HG03342 (cell line): ENCODE results near the gene BMP7.

Experiments used
- ATAC-seq: cut with Tn5 transposase; IDR thresholded peaks from one replicate; pipeline ENCODE4 v1.9.1; 2021; ENCODE audit warnings: mild to moderate bottlenecking, moderate library complexity; ENCODE audit not compliant: unreplicated experiment

Gene BMP7

DNA sequence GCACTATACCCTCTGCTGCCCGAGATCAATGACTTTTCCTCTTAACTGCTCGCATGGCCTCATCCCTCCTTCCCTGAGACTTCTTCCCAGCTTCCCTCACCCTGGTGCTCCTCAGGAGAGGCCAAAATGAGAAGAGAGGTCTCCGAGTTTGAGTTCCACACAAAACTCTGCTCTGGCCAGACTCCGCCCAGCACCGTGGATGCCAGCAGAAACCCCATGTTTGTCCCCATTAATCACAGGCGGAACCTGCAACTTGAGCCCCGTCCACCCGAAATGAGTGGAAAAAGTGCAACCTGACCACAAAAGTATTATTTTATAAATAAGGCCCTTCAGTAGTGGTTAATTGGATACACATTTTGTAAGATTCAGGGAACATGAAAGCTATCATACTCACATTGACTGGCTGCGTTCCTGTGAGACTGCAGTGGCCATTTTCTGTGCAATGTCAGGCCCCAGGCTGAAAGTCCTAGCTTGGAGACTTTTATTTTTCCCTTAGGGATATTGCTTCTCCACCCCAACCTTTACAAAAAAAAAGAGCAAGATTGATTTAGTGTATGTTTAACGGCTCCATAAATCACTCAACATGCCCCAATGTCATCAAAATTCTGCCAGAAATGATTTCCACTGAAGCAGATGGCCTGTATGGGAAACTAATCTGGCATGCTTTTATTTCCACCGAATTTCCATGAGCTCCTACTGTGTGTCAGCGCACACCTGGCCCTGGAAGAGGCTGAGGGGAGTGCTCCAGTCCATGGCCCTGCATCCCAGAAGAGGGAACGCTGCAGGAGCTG lies 134.6 kb downstream of the BMP7 start:
- no peak for ATAC-seq

DNA sequence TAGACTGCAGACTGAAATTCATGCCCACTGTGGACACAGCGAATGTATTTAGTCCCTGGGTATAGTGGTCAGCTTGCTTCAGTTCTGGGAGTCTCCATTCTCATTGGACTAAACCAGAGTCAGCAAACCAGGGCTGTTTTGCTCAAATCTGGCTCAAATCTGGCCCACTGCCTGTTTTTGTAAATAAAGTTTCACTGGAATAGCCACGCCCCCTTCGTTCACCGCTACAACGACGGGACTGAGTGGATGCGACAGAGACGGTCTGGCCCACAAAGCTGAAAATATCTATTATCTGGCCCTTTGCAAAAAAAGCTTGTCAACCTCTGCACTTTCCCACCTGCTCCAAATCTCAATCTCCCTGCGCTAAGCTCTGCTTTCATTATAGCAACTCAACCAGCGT lies 135.4 kb downstream of the BMP7 start:
- no peak for ATAC-seq

DNA sequence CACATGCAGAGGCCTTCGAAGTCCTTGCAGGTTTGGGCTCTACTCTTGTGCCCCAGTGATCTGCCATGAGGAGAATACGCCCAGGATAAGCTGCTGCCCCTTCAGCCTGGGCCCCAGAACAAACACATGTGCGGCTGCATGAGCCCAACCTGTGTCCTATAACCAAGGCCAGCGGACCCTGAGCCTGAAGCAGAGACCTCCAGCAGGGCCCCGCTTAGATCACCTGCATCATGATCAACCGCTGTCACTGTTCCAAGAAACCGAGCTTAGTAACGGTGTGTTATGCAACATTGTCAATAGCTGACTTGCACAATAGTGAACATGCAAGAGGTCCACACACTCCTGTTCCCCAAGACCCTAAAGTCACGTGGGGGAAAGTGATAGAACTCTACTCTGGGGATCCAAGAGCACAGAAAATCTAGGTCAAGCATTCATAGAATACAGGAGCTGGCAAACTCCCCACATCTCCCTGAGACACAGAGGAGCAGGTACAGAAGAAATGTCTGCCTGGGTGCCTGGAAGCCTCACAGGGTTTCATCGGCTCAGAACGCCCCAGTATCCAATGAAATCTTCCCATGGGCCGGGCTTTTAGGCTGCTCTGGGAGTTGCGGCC lies 136.2 kb downstream of the BMP7 start:
- ATAC-seq, result no peak

DNA sequence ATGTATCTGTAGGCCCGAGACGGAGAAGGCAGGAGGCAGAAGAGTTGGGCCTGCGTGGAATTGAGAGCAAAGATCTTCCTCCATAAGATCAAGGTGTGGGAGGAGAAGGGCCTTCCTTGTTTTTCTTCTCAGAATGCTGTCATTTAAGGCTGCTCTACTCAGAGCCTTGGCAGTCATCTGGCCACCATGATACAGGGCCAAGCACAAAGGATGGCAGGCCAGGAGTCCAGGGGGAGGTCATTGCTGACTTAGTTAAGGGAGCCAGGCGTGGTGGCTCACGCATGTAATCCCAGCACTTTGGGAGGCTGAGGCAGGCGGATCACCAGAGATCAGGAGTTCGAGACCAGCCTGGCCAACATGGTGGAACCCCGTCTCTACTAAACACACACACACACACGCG lies 137.1 kb downstream of the BMP7 start:
- no peak for ATAC-seq

DNA sequence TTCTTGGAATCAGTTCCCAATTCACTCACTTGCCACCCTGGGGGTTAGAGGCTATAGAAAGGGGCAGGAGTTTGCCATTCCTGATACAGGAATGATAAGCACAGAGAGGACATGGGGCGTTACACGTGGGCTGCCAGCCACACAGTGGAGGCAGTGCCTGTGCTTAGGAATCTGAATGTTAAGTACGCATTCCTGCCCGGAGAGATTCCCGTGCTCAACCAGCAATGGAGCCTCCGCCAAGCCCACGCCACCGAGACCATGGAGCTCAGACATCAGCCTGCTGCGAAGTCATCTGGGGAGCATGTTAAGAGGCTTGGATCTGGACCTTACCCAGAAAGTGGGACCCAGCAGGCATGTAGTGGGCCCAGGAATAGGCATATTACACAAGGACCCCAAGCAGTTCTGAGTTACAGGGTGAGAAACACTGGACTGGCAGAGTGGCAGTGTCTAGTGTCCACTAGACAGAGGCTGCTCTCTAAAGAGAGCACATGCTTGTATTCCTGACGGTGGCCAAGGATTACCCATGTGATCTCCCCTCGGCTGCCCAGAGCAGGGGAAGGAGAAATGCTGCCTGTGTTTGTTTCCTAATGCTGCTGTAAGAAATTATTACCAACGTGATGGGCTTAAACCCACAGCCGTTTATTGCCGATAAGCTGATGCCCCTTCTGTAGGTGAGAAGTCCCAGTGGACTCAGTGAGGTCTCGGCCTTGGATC lies 138.2 kb downstream of the BMP7 start:
- no peak for ATAC-seq

DNA sequence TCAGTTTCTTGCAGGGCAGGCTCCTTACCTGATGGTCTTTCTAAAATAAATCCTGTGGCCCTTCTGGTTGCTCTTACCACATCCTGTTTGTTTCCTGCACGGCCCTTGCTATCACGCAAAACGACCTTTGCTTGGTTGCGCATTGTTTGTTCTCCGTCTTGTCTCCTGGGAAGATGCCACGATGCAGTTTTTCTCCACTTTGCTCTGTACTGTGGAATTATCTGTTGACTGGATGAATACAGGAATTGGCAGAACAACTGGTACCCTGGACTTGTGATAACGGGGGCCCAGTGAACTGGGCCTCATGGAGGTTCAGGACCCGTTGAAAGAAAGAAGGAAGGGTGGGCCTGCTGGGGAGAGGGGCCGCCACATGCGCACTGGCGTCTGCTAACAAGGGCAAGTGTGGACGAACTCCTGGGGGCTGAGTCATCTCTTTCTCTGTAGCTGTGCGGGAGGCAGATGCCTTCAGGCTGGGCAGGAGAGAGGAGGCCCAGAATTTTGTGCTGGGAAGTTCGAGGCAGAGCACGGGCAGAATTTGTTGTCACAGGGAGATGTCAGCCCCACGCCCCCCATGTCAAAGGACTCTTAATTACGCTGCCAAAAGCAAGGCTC lies 139.9 kb downstream of the BMP7 start:
- no peak for ATAC-seq

DNA sequence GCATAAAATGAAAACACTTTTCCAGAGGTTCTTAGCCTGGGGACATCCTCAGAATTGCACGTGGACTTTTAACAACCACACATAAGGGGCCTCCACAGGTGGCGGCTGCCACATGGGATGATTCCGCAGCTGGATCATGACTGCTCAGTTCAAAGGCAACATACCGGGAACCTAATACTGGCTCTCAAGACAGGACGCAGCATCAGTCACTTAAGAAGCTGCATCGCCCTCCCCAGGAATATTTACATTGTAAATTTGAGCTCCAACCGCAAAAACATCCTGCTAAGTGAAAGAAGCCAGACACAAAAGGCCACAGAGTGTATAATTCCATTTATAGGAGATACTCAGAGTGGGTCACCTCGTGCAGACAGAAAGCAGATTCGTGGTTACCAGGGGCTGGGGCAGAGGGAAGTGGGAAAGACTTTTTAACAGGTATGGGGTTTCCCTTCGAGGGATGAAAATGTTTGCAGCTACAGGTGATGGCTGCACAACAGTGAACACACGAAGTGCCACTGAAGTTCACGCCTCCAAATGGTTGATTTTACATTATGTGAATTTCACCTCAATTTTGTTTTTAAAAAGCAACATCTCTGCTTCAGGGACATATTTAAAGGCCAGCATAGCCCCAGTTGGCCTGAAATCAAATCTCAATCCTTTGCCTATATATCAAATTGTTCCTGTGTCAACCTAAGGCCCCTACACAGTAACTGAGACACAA lies 141.5 kb downstream of the BMP7 start:
- ATAC-seq, result no peak

DNA sequence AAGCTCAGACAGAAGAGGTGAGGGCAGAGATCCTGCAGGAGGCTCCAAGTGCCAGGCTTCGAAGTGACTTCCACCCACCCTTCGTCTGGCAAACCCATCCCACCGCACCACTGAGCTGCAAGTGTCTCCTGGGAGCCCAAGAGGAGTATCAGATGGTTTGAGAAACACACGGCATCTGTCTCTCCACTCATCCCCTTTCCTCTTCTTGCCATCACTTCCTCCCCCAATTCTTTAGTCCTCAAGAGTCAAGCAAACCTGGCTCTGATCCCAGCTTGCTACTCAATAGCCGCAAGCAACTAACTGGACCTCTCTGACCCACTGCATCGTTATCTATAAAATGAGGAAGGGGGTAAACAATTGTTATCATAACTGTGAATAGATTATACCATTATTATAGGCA lies 142.1 kb downstream of the BMP7 start:
- no peak for ATAC-seq

DNA sequence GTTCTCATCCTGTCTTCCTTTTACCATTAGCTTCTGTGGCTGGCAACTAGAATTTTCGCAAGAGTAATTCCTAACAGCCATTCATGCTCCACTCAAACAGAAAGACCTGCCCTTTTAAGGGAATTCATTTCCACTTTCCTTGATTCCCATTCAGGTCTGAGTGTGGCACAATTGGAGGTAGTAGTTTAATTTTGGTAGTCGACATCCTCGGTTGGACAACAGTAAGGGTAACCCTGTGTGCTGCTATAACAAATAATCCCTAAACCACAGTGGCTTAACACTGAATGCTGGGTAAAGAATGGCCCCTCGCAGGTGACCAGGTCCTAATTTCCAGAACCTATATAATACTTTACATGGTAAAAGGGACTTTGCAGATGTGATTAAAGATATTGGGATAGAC lies 142.9 kb downstream of the BMP7 start:
- ATAC-seq, result no peak

DNA sequence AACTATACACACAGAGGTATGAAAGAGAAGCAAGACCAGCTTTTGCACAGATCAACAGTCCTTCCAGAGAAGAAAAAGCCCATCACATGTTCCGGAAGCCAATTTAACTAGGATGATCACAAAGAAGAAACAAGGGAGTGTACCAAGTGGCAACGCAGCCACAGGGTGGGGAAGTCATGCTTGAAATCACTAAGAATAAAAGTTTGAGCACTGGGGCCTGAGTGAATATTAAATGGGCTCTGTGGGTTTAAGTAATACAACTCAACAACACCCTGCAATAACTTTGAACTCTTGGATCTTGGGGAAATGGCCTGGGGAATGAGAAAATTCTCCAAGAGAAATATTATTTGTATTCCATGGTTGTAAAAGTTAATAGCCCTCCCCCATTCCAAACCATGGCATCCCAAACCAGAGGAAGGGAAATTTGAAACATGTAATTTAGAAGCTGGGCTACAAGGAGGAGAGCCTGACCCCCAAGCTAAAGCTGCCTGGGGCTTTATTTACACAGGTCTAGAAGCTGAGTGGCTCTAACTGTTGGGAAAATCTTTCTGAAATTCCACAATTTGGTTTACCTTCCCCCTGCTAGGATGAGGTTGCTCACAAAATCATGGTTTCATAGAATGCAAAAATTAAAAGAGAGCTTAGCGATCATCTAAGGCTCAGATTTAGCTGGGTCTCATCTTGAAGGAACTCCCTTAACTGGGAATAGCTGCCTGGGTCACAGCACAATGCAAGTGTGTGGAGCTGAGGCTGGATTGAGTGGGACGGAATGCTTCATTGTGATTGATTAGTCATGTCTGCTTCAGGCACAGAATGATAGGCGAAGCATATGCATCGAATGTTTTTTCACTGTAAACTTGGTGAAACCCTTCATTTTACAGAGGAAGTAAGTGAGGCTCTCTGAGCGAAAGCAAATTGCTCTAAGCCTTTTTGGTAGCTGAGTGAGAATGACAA lies 143.6 kb downstream of the BMP7 start:
- ATAC-seq, result no peak

DNA sequence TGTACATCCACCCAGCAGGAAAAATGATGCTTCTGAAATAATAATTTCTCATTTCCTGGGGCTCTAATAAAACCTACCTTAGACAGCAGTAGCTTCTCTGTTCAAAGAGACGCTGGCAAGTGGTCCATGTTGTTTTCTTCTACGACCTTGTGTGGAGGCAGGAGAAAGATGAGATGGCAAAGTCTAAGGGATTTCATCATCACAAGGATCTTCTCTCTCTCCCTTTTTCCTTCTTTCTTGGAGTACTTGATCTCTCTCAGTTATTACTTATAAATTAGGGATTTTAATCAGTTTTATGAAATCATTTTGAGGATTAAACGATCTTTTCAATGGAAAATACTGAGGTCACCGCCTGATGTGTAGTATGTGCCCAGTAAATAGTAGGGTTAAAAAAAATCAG lies 147.5 kb downstream of the BMP7 start:
- ATAC-seq, result no peak
